Dermis blood vessel endothelial cell (primary cell): ENCODE data around the gene POLR2J2. TPM values are rescaled to one million over a fixed set of nuclear protein-coding genes. Genes with fewer than 3 reads are reported as not detected.
A peak's percentile ranks its signal among the peaks of the same experiment; 100 is the strongest.
"Not testable (repeated sequence)": the region's sequence is repeated elsewhere in the genome, so short reads cannot be mapped to it uniquely, and the experiment has no call there.

Source experiments
- DNase-seq: peaks from one replicate; pipeline ENCODE4 v3.0.0; 2010
- total RNA-seq: library from RNA; depleted of rRNA; stranded (reverse); fragments of >200 nt; gene quantifications from 2 replicates; pipeline ENCODE4 v1.2.3, GENCODE V29; 2014

POLR2J2 gene
- total RNA-seq, 1 donor from 2014 or later, result 5.4 TPM

GRCh38 chr7:102667523-102667922 lies 3.9 kb downstream of the POLR2J2 start:
- DNase-seq, result not testable (repeated sequence)

- not testable (repeated sequence) for DNase-seq
These were observed 4.6 kb downstream of the POLR2J2 start for GRCh38 chr7:102666850-102667249.

GRCh38 chr7:102664765-102665164 lies 6.7 kb downstream of the POLR2J2 start:
- DNase-seq, result not testable (repeated sequence)

- DNase-seq, result not testable (repeated sequence)
These were observed 21.5 kb downstream of the POLR2J2 start, which contains the start of gene SPDYE2B for GRCh38 chr7:102649924-102650323. Gene SPDYE2B, plus strand, starts transcription at chr7:102650319. Its CDS starts 2,030 bp downstream, at chr7:102652349.

- not testable (repeated sequence) for DNase-seq
These were observed 23.6 kb downstream of the POLR2J2 start for GRCh38 chr7:102647813-102648212.

- DNase-seq, result not testable (repeated sequence)
These were observed 28.1 kb downstream of the POLR2J2 start for GRCh38 chr7:102643404-102643803.

- not testable (repeated sequence) for DNase-seq
These were observed 28.8 kb downstream of the POLR2J2 start, which contains the start of gene UPK3BL1 for GRCh38 chr7:102642691-102643090. Gene UPK3BL1, minus strand, starts transcription at chr7:102642791. Its CDS starts 50 bp downstream, at chr7:102642741.

GRCh38 chr7:102638848-102639247 lies 32.6 kb downstream of the POLR2J2 start:
- DNase-seq, result peak; percentile 0

GRCh38 chr7:102636956-102637355 lies 34.5 kb downstream of the POLR2J2 start:
- DNase-seq, result not testable (repeated sequence)

GRCh38 chr7:102635354-102635753 lies 36.1 kb downstream of the POLR2J2 start:
- not testable (repeated sequence) for DNase-seq

- DNase-seq, result not testable (repeated sequence)
These were observed 37.2 kb downstream of the POLR2J2 start for GRCh38 chr7:102634299-102634698.

GRCh38 chr7:102630622-102631021 lies 40.8 kb downstream of the POLR2J2 start:
- DNase-seq, result not testable (repeated sequence)

GRCh38 chr7:102627271-102627904 lies 44.1 kb downstream of the POLR2J2 start:
- DNase-seq, result not testable (repeated sequence)

GRCh38 chr7:102618122-102618521 lies 53.3 kb downstream of the POLR2J2 start:
- DNase-seq, result peak; percentile 0

GRCh38 chr7:102616507-102617125 lies 54.8 kb downstream of the POLR2J2 start, which contains the start of gene RASA4:
Gene RASA4, minus strand, starts transcription at chr7:102616756. Its CDS starts 67 bp downstream, at chr7:102616689.
- peak; percentile 1 for DNase-seq

Other genes starting within 250 kb of the POLR2J2 start
- 94.3 and 147 TPM in 2 replicates for gene ORAI2, start 238.1 kb downstream of the POLR2J2 start, total RNA-seq
- 11.6 and 25.5 TPM in 2 replicates for gene ALKBH4, start 206.8 kb downstream of the POLR2J2 start, total RNA-seq
- gene LRWD1, start 206.7 kb downstream of the POLR2J2 start, total RNA-seq, result 21.6 and 28.8 TPM in 2 replicates
- gene POLR2J, start 192.7 kb downstream of the POLR2J2 start, total RNA-seq, result 19.9 and 22.4 TPM in 2 replicates
- 10.1 and 13.1 TPM in 2 replicates for gene RASA4B, start 153.9 kb downstream of the POLR2J2 start, total RNA-seq
- gene UPK3BL2, start 128.0 kb downstream of the POLR2J2 start, total RNA-seq, result 2.3 and 2.7 TPM in 2 replicates
- not detected in 2 replicates for gene SPDYE2, start 120.4 kb downstream of the POLR2J2 start, total RNA-seq
- 25.5 and 36.4 TPM in 2 replicates for gene POLR2J3, start 99.1 kb downstream of the POLR2J2 start, total RNA-seq
- 30.4 and 38.3 TPM in 2 replicates for gene RASA4, start 54.9 kb downstream of the POLR2J2 start, total RNA-seq
- gene UPK3BL1, start 28.9 kb downstream of the POLR2J2 start, total RNA-seq, result 10.1 and 12.6 TPM in 2 replicates
- not detected in 2 replicates for gene SPDYE2B, start 21.3 kb downstream of the POLR2J2 start, total RNA-seq
- 9.2 and 9.4 TPM in 2 replicates for gene FAM185A, start 77.3 kb upstream of the POLR2J2 start, total RNA-seq
- 1.2 and 2.0 TPM in 2 replicates for gene LRRC17, start 241.3 kb upstream of the POLR2J2 start, total RNA-seq